AG09309 (cell line): ENCODE results near the gene STYK1.

Experiments used
- DNase-seq: peaks from one replicate; pipeline ENCODE4 v3.0.0-alpha.2; 2010; ENCODE audit warnings: low read depth
- H3K4me3 ChIP-seq: 2 replicates; pipeline ENCODE4 v1.5.1; 2011; ENCODE audit warnings: mild to moderate bottlenecking, low read depth, low read length, moderate library complexity; ENCODE audit not compliant: control insufficient read depth
- TF ChIP-seq, protein P1 (sequence below): IDR thresholded peaks from 2 replicates; pipeline ENCODE4 v1.5.1; 2011; ENCODE audit warnings: mild to moderate bottlenecking, low read depth, low read length, inconsistent platforms; ENCODE audit not compliant: insufficient read depth, control insufficient read depth; ENCODE audit errors: missing control alignments

The STYK1 gene, protein sequence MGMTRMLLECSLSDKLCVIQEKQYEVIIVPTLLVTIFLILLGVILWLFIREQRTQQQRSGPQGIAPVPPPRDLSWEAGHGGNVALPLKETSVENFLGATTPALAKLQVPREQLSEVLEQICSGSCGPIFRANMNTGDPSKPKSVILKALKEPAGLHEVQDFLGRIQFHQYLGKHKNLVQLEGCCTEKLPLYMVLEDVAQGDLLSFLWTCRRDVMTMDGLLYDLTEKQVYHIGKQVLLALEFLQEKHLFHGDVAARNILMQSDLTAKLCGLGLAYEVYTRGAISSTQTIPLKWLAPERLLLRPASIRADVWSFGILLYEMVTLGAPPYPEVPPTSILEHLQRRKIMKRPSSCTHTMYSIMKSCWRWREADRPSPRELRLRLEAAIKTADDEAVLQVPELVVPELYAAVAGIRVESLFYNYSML

GRCh38 chr12:10673659-10674384 lies at the start of gene STYK1:
TSS of gene STYK1 (minus strand) at chr12:10674052. CDS start at chr12:10634618, 39,434 bp downstream.
- TF ChIP-seq, protein P1, sequence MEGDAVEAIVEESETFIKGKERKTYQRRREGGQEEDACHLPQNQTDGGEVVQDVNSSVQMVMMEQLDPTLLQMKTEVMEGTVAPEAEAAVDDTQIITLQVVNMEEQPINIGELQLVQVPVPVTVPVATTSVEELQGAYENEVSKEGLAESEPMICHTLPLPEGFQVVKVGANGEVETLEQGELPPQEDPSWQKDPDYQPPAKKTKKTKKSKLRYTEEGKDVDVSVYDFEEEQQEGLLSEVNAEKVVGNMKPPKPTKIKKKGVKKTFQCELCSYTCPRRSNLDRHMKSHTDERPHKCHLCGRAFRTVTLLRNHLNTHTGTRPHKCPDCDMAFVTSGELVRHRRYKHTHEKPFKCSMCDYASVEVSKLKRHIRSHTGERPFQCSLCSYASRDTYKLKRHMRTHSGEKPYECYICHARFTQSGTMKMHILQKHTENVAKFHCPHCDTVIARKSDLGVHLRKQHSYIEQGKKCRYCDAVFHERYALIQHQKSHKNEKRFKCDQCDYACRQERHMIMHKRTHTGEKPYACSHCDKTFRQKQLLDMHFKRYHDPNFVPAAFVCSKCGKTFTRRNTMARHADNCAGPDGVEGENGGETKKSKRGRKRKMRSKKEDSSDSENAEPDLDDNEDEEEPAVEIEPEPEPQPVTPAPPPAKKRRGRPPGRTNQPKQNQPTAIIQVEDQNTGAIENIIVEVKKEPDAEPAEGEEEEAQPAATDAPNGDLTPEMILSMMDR: peak; percentile 95
- H3K4me3 ChIP-seq: peak within 1 kb of the TSS; percentile 63
- no peak for DNase-seq

- DNase-seq: peak; percentile 37
- peak within 1 kb of the TSS; percentile 95 for H3K4me3 ChIP-seq
- TF ChIP-seq, protein P1: no peak
These were observed 49.3 kb upstream of the STYK1 start, which contains the start of gene YBX3 for GRCh38 chr12:10722905-10723746. TSS of gene YBX3 (minus strand) at chr12:10723323. CDS start at chr12:10723111, 212 bp downstream.

DNA sequence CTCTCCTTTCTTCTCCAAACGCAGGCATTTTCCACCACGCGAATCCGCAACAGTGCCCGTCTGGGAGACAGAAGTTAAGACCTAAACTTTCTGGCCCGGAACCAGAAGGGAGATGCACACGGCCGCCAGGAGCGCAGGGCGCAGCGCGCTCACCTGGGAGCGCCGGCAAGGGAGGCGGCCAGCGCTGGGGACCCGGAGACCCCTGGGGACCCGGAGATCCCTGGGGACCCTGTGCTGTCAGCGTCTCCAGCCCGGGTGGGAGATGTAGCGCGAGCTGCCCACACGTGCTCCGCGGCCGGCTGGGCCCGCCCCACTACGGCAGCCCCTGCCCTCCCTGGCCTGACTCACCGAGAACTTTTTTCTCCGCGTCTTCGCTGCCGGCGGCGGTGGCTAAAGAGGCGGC lies 48.7 kb upstream of the STYK1 start:
- H3K4me3 ChIP-seq: peak overlapping the region; percentile 95
- peak; percentile 10 for DNase-seq
- TF ChIP-seq, protein P1: no peak

DNA sequence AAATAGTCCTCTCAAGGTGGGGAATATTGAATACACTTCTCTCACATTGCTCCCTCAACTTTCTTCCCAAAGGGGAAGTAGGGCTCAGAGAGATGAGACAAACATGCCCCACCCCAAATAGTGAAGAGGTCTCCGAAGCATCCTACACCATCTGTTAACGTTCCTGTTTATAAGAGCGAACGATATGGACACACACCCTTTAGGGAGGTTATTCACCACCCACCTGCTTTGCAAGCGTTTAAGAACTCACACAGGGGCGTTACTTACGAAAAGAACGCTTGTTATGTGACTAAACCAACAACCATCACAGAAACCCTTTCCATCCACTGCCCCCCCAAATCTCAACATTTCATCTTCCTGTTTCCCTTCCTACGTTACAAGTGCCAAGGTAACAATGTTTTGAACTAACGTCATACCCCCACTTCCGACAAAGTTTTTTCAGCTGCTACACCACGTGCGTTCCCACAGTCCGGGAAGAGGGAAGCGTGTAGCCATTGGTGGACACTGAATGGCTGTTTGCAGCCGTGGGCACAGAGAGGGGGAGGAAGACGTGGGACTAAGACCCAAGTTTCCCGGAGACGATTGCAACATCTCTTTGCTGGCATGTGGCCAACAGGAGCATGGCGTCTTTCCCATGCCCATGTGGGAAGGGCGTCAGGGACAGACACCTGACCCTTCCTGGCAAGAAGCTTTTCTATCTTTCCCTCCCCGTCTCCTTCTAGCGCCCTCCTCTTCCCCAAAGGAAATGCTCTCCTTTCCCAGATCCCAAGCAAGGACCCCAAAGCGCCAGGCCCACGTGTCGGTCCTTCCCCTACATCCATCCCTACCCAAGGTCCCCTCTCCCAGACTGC lies 48.0 kb upstream of the STYK1 start:
- peak; percentile 93 for DNase-seq
- TF ChIP-seq, protein P1: no peak
- H3K4me3 ChIP-seq: peak overlapping the region; percentile 95

DNA sequence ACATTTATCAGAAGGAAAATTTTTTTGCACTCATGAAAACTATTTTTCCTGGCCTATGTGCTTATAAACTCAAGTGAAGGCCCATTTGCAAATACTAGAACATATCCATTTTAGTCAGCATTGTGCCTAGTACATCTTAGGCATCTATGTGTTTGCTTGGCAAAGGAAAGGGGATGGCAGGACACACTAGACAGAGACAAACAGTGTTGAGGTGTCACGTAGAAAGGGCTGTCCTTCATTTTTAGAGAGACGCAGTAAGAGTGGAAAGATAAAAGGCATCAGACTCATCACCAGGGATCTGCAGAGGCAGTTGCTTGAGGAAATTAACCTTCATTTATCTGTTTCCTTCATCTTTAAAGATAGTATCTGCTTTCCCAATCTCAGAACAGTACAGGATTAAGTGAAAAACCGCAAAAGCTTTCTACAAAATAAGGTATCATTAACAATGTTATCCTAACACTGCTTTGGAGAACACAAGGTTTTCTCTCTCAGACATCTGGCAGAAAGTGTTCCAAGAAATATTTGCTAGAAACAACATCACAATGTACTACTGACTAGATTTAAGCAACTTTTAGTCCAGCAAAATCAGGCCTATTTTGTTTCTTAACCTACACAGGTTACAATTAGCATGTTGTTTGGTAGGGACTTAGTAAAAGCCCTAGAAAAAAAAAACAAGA lies 47.3 kb upstream of the STYK1 start:
- DNase-seq: no peak
- TF ChIP-seq, protein P1: no peak
- peak overlapping the region; percentile 95 for H3K4me3 ChIP-seq
